Gastroesophageal sphincter (tissue), 4 donors: Measurements from ENCODE around the gene XPA. TPM values are rescaled to one million over a fixed set of nuclear protein-coding genes. Genes with fewer than 3 reads are reported as not detected.

ENCODE experiments used
- ATAC-seq: fragments of 150-250 bp; one replicate; pipeline ENCODE4 v1.9.1; 2016; ENCODE audit warnings: mild to moderate bottlenecking, moderate library complexity
- H3K27ac ChIP-seq, 4 donors: fragments of 200-600 bp; sonication (generic) in 3 of 4; 1 replicate in 3 of 4; 2 replicates in 1 of 4; pipeline ENCODE4 v1.5.1; 2016 to 2019
- H3K27me3 ChIP-seq: fragments of 200-600 bp; sonication (generic); one replicate; pipeline ENCODE4 v1.5.1; 2019
- H3K36me3 ChIP-seq, 2 donors: fragments of 200-600 bp; sonication (generic); one replicate each; pipeline ENCODE4 v1.5.1; 2019; ENCODE audit warnings: control low read depth in 1 of 2
- H3K4me1 ChIP-seq, 3 donors: fragments of 200-600 bp; sonication (generic); 1 replicate in 2 of 3; 2 replicates in 1 of 3; pipeline ENCODE4 v1.5.1; 2016 to 2019; ENCODE audit warnings: control low read depth in 2 of 3
- H3K4me3 ChIP-seq, 2 donors: fragments of 200-600 bp; sonication (generic); one replicate each; pipeline ENCODE4 v1.5.1; 2019; ENCODE audit warnings: mild to moderate bottlenecking in 1 of 2, moderate library complexity in 1 of 2
- H3K9me3 ChIP-seq, 3 donors: fragments of 200-600 bp; sonication (generic); one replicate each; pipeline ENCODE4 v1.5.1; 2017 to 2019; ENCODE audit warnings: control low read depth in 2 of 3
- CTCF ChIP-seq, 4 experiments: fragments of 200-600 bp in 2 of 4; fragments of 450-650 bp in 2 of 4; sonication (generic) in 1 of 4; IDR thresholded peaks; one replicate each; pipeline ENCODE4 v1.5.1; 2017 to 2019; ENCODE audit warnings: antibody characterized with exemption in 4 of 4, mild to moderate bottlenecking in 2 of 4, moderate library complexity in 2 of 4
- EP300 ChIP-seq: sonication (generic); formaldehyde crosslinking; IDR thresholded peaks from one replicate; pipeline ENCODE4 v1.6.1; 2017; ENCODE audit warnings: antibody characterized with exemption, mild to moderate bottlenecking
- POLR2A ChIP-seq, 2 donors: fragments of 450-650 bp; IDR thresholded peaks; one replicate each; pipeline ENCODE4 v1.6.1; 2017; ENCODE audit warnings: antibody characterized with exemption in 2 of 2, mild to moderate bottlenecking in 2 of 2, moderate library complexity in 1 of 2
- POLR2AphosphoS5 ChIP-seq: sonication (generic); formaldehyde crosslinking; IDR thresholded peaks from one replicate; pipeline ENCODE4 v1.6.1; 2017; ENCODE audit warnings: antibody characterized with exemption
- WGBS, 2 donors: methylation state at CpG; one replicate each; pipeline ENCODE4 v1.1.5; 2018; ENCODE audit warnings: low coverage in 1 of 2; 5-methylcytosine and 5-hydroxymethylcytosine counted together
- total RNA-seq, 4 donors: library from RNA; depleted of rRNA; stranded (reverse); fragments of >200 nt; gene quantifications; one replicate each; pipeline ENCODE4 v1.1.0, GENCODE V29; 2016

Gene XPA
- total RNA-seq, 4 donors from 2014 or later, result 24.2 to 27.6 (median 25.8) TPM

DNA sequence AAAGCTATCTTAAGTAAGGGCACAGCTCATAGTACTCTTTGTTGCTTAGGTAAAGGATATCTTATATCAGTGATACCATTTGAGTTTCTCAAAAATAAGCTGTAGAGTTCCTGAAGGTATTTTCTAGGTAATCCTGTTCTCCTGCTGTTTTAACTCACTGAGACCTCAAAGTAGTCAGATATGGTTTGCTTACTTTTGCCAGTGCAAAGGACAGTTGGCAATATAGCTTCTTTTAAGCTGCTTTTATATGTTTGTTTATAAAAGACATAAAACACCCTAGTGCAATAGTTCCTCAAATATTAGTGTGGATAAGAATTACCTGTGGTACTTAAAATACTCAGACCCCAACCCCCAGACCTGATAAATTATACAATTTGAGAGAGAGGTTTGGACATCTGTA is 51.4 kb downstream of the XPA start:
- H3K4me1 ChIP-seq, result peaks cover 0 to under 1% (median 0%) of the 10 kb centered on the region in 3 donors
- TF ChIP-seq POLR2AphosphoS5, result no peak
- no peak for TF ChIP-seq EP300
- no peak for TF ChIP-seq POLR2A (IDR thresholded peaks at IDR 0.05)
- no peak for TF ChIP-seq CTCF (IDR thresholded peaks at IDR 0.05)
- H3K9me3 ChIP-seq, result no peaks in the 10 kb centered on the region
- H3K4me3 ChIP-seq, result no peak overlapping the region
- H3K27me3 ChIP-seq, result no peaks in the 10 kb centered on the region
- ATAC-seq, result no peak
- no peak overlapping the region for H3K27ac ChIP-seq
- H3K36me3 ChIP-seq, result peaks cover 0 to 93% of the 10 kb centered on the region in 2 donors

DNA sequence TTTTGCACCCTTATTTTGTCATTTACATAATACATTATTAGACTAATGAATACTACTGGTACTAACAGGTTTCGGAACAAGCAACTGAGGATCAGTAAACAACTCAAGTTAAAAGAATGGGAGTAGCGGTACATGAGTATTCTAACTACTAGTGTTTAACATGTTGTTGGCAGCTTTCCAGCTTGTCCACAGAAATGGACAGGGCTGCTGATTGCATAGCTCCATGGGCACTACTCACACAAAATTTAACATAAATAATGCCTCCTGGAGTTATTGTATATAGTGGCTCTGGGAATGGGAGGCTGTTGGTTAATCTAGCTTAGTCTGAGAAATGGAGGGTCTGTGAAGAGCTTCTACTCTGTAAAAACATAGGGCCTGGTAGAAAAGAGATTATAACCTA is 56.8 kb downstream of the XPA start:
- Histone ChIP-seq H3K36me3 (peaks cover 0 to 39% of the 10 kb centered on the region in 2 donors), H3K27ac (no peak overlapping the region), H3K4me1 (peaks cover 0 to 46% (median 12%) of the 10 kb centered on the region in 3 donors), H3K9me3 (no peaks in the 10 kb centered on the region), H3K4me3 (no peak overlapping the region), H3K27me3 (no peaks in the 10 kb centered on the region)
- TF ChIP-seq POLR2A (IDR thresholded peaks at IDR 0.05), result no peak
- TF ChIP-seq POLR2AphosphoS5, result no peak
- no peak for TF ChIP-seq CTCF (IDR thresholded peaks at IDR 0.05)
- TF ChIP-seq EP300, result no peak
- WGBS, 2 donors, result 73 to 80% methylated on average over 2 of the region's 2 CpGs
- ATAC-seq, result no peak

- Histone ChIP-seq H3K27ac (no peak overlapping the region), H3K4me3 (no peak overlapping the region), H3K9me3 (no peaks in the 10 kb centered on the region), H3K27me3 (no peaks in the 10 kb centered on the region), H3K36me3 (peaks cover 0 to 22% of the 10 kb centered on the region in 2 donors), H3K4me1 (peaks cover 4 to 59% (median 16%) of the 10 kb centered on the region in 3 donors)
- no peak for ATAC-seq
- 68 to 69% methylated on average over 3 of the region's 3 CpGs for WGBS, 2 donors
- TF ChIP-seq EP300 (no peak), CTCF (IDR thresholded peaks at IDR 0.05) (peak in 1 of 4 experiments; percentile 3), POLR2A (IDR thresholded peaks at IDR 0.05) (no peak), POLR2AphosphoS5 (no peak)
These were observed 58.5 kb downstream of the XPA start for GRCh38 chr9:97638666-97639065.

- 68 to 80% methylated on average over 3 of the region's 3 CpGs for WGBS, 2 donors
- Histone ChIP-seq H3K27ac (no peak overlapping the region), H3K4me1 (peaks cover 4 to 65% (median 19%) of the 10 kb centered on the region in 3 donors), H3K9me3 (no peaks in the 10 kb centered on the region), H3K4me3 (no peak overlapping the region), H3K27me3 (no peaks in the 10 kb centered on the region), H3K36me3 (peaks cover 0 to 6% of the 10 kb centered on the region in 2 donors)
- no peak for TF ChIP-seq POLR2A (IDR thresholded peaks at IDR 0.05)
- TF ChIP-seq CTCF (IDR thresholded peaks at IDR 0.05), result no peak
- TF ChIP-seq EP300, result no peak
- TF ChIP-seq POLR2AphosphoS5, result no peak
- no peak for ATAC-seq
These were observed 60.2 kb downstream of the XPA start for GRCh38 chr9:97636903-97637302.

DNA sequence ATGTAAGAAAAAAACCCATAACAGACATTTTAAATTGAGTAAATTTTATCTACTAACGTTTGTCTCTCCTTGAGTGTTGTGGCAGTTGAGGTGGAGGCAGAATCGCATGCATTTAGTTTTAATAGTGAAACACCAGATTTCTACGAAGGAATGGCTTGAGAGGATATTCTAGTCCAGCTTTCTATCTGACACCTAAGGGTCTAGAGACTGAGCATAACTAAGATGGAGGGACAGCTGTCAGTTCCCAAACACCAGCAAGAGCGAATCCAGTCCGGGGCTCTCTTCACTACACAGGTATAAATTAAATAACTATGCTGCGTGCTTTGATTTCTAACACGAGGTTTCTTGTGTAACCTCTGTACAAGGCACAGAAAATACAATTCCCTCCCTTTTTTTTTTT is 62.1 kb downstream of the XPA start:
- WGBS, 2 donors, result 73 to 75% methylated on average over 6 to 7 of the region's 7 CpGs
- peak overlapping the region in 1 of 2 donors; percentile 92 for H3K4me3 ChIP-seq
- H3K36me3 ChIP-seq, result no peaks in the 10 kb centered on the region
- H3K27me3 ChIP-seq, result no peaks in the 10 kb centered on the region
- H3K27ac ChIP-seq, result peak overlapping the region in 2 of 4 donors; percentile 97
- H3K4me1 ChIP-seq, result peaks cover 8 to 70% (median 24%) of the 10 kb centered on the region in 3 donors
- H3K9me3 ChIP-seq, result no peaks in the 10 kb centered on the region
- ATAC-seq, result no peak
- TF ChIP-seq POLR2AphosphoS5 (no peak), POLR2A (IDR thresholded peaks at IDR 0.05) (no peak), CTCF (IDR thresholded peaks at IDR 0.05) (no peak), EP300 (no peak)
